Lower leg skin (tissue), 4 donors: ENCODE data around the gene CYP4A22. TPM values are rescaled to one million over a fixed set of nuclear protein-coding genes. Genes with fewer than 3 reads are reported as not detected.
A peak's percentile ranks its signal among the peaks of the same experiment; 100 is the strongest.

Experiments used
- DNase-seq, 2 donors: peaks; one replicate each; pipeline ENCODE4 v3.0.0-alpha.2; 2019; ENCODE audit warnings: low spot score in 2 of 2
- H3K4me3 ChIP-seq: fragments of 200-600 bp; sonication (generic); 2 replicates; pipeline ENCODE4 v1.5.1; 2017; ENCODE audit warnings: mild to moderate bottlenecking, low read depth; ENCODE audit not compliant: poor library complexity, severe bottlenecking
- POLR2A ChIP-seq, 2 donors: fragments of 450-650 bp; IDR thresholded peaks; one replicate each; pipeline ENCODE4 v1.6.1; 2016 to 2017; ENCODE audit warnings: antibody characterized with exemption in 2 of 2, mild to moderate bottlenecking in 1 of 2, moderate library complexity in 1 of 2
- WGBS, 2 donors: methylation state at CpG; one replicate each; pipeline ENCODE4 v1.1.5; 2018; 5-methylcytosine and 5-hydroxymethylcytosine counted together
- intact Hi-C: fragments of 100-400 bp; cut with DNase I; formaldehyde crosslinking; loops from one replicate; pipeline ENCODE4 v1.15.0; 2023; ENCODE audit warnings: low total_unique reads
- total RNA-seq, 4 donors: library from RNA; depleted of rRNA; stranded (reverse); fragments of >200 nt; gene quantifications; one replicate each; pipeline ENCODE4 v1.1.0, GENCODE V29; 2016
- TF ChIP-seq, protein P1 (sequence below), 3 donors: fragments of 450-650 bp; IDR thresholded peaks; one replicate each; pipeline ENCODE4 v1.5.1; 2016; ENCODE audit warnings: antibody characterized with exemption in 3 of 3, mild to moderate bottlenecking in 3 of 3, moderate library complexity in 2 of 3

CYP4A22 gene
- total RNA-seq, 4 donors from 2014 or later, result 0.16 TPM; not detected in 3

GRCh38 chr1:47188791-47189785, 51.8 kb downstream of the CYP4A22 start:
- H3K4me3 ChIP-seq, result no peak overlapping the region
- 65 to 74% methylated on average over 6 to 7 of the region's 7 CpGs for WGBS, 2 donors
- TF ChIP-seq, protein P1, sequence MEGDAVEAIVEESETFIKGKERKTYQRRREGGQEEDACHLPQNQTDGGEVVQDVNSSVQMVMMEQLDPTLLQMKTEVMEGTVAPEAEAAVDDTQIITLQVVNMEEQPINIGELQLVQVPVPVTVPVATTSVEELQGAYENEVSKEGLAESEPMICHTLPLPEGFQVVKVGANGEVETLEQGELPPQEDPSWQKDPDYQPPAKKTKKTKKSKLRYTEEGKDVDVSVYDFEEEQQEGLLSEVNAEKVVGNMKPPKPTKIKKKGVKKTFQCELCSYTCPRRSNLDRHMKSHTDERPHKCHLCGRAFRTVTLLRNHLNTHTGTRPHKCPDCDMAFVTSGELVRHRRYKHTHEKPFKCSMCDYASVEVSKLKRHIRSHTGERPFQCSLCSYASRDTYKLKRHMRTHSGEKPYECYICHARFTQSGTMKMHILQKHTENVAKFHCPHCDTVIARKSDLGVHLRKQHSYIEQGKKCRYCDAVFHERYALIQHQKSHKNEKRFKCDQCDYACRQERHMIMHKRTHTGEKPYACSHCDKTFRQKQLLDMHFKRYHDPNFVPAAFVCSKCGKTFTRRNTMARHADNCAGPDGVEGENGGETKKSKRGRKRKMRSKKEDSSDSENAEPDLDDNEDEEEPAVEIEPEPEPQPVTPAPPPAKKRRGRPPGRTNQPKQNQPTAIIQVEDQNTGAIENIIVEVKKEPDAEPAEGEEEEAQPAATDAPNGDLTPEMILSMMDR (IDR thresholded peaks at IDR 0.05), result no peak
- no peak for TF ChIP-seq POLR2A (IDR thresholded peaks at IDR 0.05)
- intact Hi-C loops, result no loop called here
- DNase-seq, result peak; percentile 8 to 80

GRCh38 chr1:47189844-47190508, 52.7 kb downstream of the CYP4A22 start, which contains the start of gene PDZK1IP1:
PDZK1IP1 (minus strand) TSS chr1:47190036; CDS start chr1:47189932, 104 bp downstream.
- DNase-seq, result peak; percentile 91 to 97
- WGBS, 2 donors, result 25% methylated on average over 16 of the region's 16 CpGs
- TF ChIP-seq POLR2A (IDR thresholded peaks at IDR 0.05), result no peak
- TF ChIP-seq, protein P1 (IDR thresholded peaks at IDR 0.05), result no peak
- no peak within 1 kb of the TSS for H3K4me3 ChIP-seq
- intact Hi-C loops, result no loop called here

GRCh38 chr1:47190509-47190855, 53.2 kb downstream of the CYP4A22 start:
- no peak overlapping the region for H3K4me3 ChIP-seq
- WGBS, 2 donors, result 24 to 26% methylated on average over 5 of the region's 5 CpGs
- DNase-seq, result no peak
- intact Hi-C loops, result no loop called here
- TF ChIP-seq, protein P1 (IDR thresholded peaks at IDR 0.05), result no peak
- TF ChIP-seq POLR2A (IDR thresholded peaks at IDR 0.05), result no peak

- no peak for TF ChIP-seq POLR2A (IDR thresholded peaks at IDR 0.05)
- TF ChIP-seq, protein P1 (IDR thresholded peaks at IDR 0.05), result no peak
- intact Hi-C loops, result no loop called here
- 88 to 93% methylated on average over 6 of the region's 6 CpGs for WGBS, 2 donors
- no peak overlapping the region for H3K4me3 ChIP-seq
- no peak for DNase-seq
These were observed 53.6 kb downstream of the CYP4A22 start for GRCh38 chr1:47190857-47191256.

DNA sequence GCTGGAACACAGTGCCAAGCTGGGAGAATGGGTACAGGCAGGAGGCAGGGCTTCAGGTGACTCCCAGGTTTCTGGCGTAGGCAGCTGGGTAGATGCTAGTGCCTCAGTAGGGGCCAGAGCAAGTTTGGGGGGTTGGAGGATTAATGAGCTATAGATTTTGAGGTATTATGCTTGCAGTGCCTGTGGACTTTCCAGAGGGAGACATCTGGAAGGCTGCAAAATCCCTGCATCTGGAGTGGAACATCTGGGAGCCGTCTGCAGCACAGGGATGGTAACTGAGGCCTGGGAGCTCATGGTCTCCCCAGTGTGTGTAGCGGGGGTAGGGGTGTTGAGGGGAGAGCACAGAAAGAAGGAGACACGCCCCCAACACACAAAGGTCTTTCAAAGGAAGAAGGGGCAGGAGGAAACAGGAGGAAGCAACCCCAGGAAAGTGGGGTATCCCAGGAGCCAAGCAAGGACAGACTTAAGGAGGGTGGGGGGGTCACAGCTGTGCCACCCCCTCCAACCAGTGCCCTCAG, 54.8 kb downstream of the CYP4A22 start:
- DNase-seq, result peak; percentile 27 to 70
- WGBS, 2 donors, result 61 to 67% methylated on average over 4 of the region's 4 CpGs
- intact Hi-C loops, result no loop called here
- no peak overlapping the region for H3K4me3 ChIP-seq
- TF ChIP-seq POLR2A (IDR thresholded peaks at IDR 0.05), result no peak
- TF ChIP-seq, protein P1 (IDR thresholded peaks at IDR 0.05), result no peak
